Measurements from ENCODE around the gene TNFAIP2. TPM values are rescaled to one million over a fixed set of nuclear protein-coding genes. Genes with fewer than 3 reads are reported as not detected.

TNFAIP2 gene
- total and polyA plus RNA-seq, 2 of the 4 experiments (the other 2 are of a cell fraction) = 6.3 to 9.6 TPM

DNA sequence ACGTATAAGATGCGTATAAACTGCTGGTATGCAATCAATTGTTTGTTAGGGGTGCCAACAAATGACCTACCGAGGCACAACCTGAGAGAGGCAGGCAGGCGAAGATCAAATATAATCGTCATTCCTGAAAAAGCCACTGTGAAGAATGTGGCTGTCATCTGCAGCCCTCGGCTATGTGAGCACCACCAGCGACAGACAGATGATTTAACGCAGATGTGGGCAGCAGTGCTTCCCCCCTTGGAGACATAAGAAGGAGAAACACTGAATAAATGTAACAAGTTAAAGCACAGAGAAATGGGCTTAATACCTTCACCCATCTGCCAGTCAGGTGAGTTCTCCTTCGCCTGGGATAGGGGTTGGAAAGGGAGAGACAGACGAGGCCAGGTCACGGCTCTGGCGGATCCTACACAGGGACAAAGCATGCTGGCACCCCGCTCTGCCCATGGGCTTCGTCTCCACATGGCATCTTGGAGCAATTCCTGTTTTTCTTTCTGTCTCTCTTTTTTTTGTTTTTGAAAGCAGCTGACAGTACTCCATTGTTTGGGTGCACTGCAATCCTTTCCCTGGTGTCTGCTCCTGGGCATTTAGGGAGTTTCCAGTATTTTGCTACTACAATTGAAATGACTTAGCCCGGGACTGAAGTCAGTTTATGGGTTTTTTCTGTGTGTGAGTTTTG lies 28.1 kb downstream of the TNFAIP2 start:
- Histone ChIP-seq H3K56ac (ENCODE audit: extremely low read depth, insufficient read depth, low read length) (no peak overlapping the region), H3K27ac (ENCODE audit: insufficient read depth, low read length) (no peak overlapping the region), H3K4me1 (ENCODE audit: control insufficient read depth, insufficient read depth, low read length) (peaks cover 2% of the 10 kb centered on the region; the same call in 1 of the 2 replicates), H2BK15ac (ENCODE audit: low read depth, low read length) (no peak overlapping the region), H4K20me1 (ENCODE audit: insufficient read depth, low read length) (no peaks in the 10 kb centered on the region), H2BK120ac (ENCODE audit: low read depth, low read length) (no peak overlapping the region), H2AK9ac (replicated peaks; ENCODE audit: low read depth, low read length, poor library complexity) (peak overlapping the region; percentile 65), H3K9me3 (ENCODE audit: control insufficient read depth, insufficient read depth, low read length) (no peaks in the 10 kb centered on the region), H3K79me1 (ENCODE audit: low read depth in 1 of 2, low read length in 2 of 2) (no peaks in the 10 kb centered on the region), H2AK5ac (ENCODE audit: low read depth, low read length) (no peak overlapping the region), H3K9me1 (ENCODE audit: insufficient read depth, low read length) (no peaks in the 10 kb centered on the region), H2BK20ac (ENCODE audit: low read depth, low read length) (no peak overlapping the region), H3K36me3 (ENCODE audit: control insufficient read depth, insufficient read depth, low read length) (no peaks in the 10 kb centered on the region), H4K8ac (ENCODE audit: low read depth in 2 of 2, low read length in 2 of 2) (no peak overlapping the region), H2AFZ (replicated peaks; ENCODE audit: low read length, poor library complexity) (no peak overlapping the region), H3K4me3 (ENCODE audit: insufficient read depth, low read depth, low read length) (no peak overlapping the region), H3K4ac (ENCODE audit: low read depth, low read length) (no peak overlapping the region), H2BK5ac (ENCODE audit: low read depth, low read length, poor library complexity, severe bottlenecking) (no peak overlapping the region), H3K23ac (ENCODE audit: low read depth, low read length) (no peak overlapping the region), H4K5ac (ENCODE audit: low read depth, low read length) (no peak overlapping the region), H4K91ac (ENCODE audit: insufficient read depth, low read depth, low read length) (no peak overlapping the region), H3K18ac (ENCODE audit: low read depth, low read length) (no peak overlapping the region), H3K4me2 (ENCODE audit: low read depth, low read length) (no peak overlapping the region), H3K27me3 (ENCODE audit: control insufficient read depth, insufficient read depth, low read length) (peaks cover 21% of the 10 kb centered on the region), H3K9ac (ENCODE audit: low read depth, low read length) (no peak overlapping the region), H3K14ac (replicated peaks; ENCODE audit: low read depth, low read length) (no peak overlapping the region)
- ATAC-seq (ENCODE audit: low read depth) (no peak), DNase-seq (no peak)
- in situ Hi-C loops (cut with MboI; ENCODE audit: low sequenced_read_pairs) (no loop called here), dilution Hi-C loops (cut with HindIII; ENCODE audit: low sequenced_read_pairs, unreplicated experiment) (no loop called here), intact Hi-C loops (cut with micrococcal nuclease) (no loop called here)
- ChIA-PET POLR2A (ENCODE audit: unreplicated experiment) (no interaction called here), CTCF (no interaction called here)
- WGBS, 2 experiments (ENCODE audit: extremely low coverage in 2 of 2, insufficient read length in 1 of 2) = 42% methylated on average over 4 of the region's 15 CpGs; no CpG with 5 or more reads in 1 of the 2 experiments
- BruUV-seq (replicated peaks) = no TSS peak
- TF ChIP-seq, protein P1, sequence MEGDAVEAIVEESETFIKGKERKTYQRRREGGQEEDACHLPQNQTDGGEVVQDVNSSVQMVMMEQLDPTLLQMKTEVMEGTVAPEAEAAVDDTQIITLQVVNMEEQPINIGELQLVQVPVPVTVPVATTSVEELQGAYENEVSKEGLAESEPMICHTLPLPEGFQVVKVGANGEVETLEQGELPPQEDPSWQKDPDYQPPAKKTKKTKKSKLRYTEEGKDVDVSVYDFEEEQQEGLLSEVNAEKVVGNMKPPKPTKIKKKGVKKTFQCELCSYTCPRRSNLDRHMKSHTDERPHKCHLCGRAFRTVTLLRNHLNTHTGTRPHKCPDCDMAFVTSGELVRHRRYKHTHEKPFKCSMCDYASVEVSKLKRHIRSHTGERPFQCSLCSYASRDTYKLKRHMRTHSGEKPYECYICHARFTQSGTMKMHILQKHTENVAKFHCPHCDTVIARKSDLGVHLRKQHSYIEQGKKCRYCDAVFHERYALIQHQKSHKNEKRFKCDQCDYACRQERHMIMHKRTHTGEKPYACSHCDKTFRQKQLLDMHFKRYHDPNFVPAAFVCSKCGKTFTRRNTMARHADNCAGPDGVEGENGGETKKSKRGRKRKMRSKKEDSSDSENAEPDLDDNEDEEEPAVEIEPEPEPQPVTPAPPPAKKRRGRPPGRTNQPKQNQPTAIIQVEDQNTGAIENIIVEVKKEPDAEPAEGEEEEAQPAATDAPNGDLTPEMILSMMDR (conservative IDR thresholded peaks at IDR 0.05; ENCODE audit: low read depth, low read length) = no peak
- TF ChIP-seq FOS (IDR thresholded peaks at IDR 0.05; ENCODE audit: low read depth, low read length) = no peak
- TF ChIP-seq RAD21 (IDR thresholded peaks at IDR 0.05; ENCODE audit: low read length) = no peak
- no peak for TF ChIP-seq SMC3 (IDR thresholded peaks at IDR 0.05; ENCODE audit: low read depth, low read length)
- TF ChIP-seq MAFK (IDR thresholded peaks at IDR 0.05; ENCODE audit: low read depth, low read length) = no peak
- TF ChIP-seq, protein P2, sequence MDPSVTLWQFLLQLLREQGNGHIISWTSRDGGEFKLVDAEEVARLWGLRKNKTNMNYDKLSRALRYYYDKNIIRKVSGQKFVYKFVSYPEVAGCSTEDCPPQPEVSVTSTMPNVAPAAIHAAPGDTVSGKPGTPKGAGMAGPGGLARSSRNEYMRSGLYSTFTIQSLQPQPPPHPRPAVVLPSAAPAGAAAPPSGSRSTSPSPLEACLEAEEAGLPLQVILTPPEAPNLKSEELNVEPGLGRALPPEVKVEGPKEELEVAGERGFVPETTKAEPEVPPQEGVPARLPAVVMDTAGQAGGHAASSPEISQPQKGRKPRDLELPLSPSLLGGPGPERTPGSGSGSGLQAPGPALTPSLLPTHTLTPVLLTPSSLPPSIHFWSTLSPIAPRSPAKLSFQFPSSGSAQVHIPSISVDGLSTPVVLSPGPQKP (IDR thresholded peaks at IDR 0.05; ENCODE audit: borderline replicate concordance, low read depth, low read length) = no peak
- no peak for TF ChIP-seq CEBPB (IDR thresholded peaks at IDR 0.05; ENCODE audit: low read depth, low read length)
- TF ChIP-seq POLR2A (IDR thresholded peaks at IDR 0.05; ENCODE audit: low read depth, low read length) = no peak
- TF ChIP-seq, protein P3, sequence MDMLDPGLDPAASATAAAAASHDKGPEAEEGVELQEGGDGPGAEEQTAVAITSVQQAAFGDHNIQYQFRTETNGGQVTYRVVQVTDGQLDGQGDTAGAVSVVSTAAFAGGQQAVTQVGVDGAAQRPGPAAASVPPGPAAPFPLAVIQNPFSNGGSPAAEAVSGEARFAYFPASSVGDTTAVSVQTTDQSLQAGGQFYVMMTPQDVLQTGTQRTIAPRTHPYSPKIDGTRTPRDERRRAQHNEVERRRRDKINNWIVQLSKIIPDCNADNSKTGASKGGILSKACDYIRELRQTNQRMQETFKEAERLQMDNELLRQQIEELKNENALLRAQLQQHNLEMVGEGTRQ (IDR thresholded peaks at IDR 0.05; ENCODE audit: low read depth, low read length) = no peak
- TF ChIP-seq BHLHE40 (IDR thresholded peaks at IDR 0.05; ENCODE audit: low read depth, low read length) = no peak
- TF ChIP-seq RCOR1 (IDR thresholded peaks at IDR 0.05; ENCODE audit: insufficient replicate concordance, low read length) = no peak

Measured in IMR-90 (cell line).